Stimulated activated CD4-positive, alpha-beta T cell treated with anti-CD3 and anti-CD28 coated beads, TNF-alpha, amount 100 ng/mL, for 48 hours (primary cell): ENCODE results near the gene OR2M4.
A peak's percentile ranks its signal among the peaks of the same experiment; 100 is the strongest.
"Not testable (repeated sequence)": the region's sequence is repeated elsewhere in the genome, so short reads cannot be mapped to it uniquely, and the experiment has no call there.

Experiments
- DNase-seq, 3 donors: peaks; one replicate each; pipeline ENCODE4 v3.0.0-alpha.2; 2020; ENCODE audit warnings: low read depth in 3 of 3

The OR2M4 gene, protein sequence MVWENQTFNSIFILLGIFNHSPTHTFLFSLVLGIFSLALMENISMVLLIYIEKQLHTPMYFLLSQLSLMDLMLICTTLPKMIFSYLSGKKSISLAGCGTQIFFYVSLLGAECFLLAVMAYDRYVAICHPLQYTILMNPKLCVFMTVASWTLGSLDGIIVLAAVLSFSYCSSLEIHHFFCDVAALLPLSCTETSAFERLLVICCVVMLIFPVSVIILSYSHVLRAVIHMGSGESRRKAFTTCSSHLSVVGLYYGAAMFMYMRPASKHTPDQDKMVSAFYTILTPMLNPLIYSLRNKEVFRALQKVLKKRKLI

DNA sequence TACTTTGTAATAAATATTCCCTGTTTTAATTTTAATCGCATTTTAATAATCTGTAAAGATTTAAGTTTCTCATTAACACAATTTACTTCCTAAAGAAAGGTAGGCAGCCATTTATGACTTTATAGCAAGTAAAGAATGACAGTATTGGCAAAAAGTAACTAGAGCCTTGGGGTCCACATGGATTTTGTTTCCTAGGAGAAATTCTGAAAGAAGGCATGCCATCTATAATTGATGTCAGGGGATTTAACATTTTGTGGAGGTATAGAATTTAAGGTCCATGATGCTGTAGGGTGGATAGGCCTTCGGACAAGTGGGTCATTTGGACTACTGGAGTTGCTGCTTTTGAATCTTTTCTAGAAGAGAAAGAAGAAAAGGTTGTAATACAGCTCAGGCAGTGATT is at the start of gene OR2M4:
Gene OR2M4, plus strand, starts transcription at position 301 of the 400 bp plus-strand sequence. CDS start 7,512 bp downstream, outside the sequence.
- DNase-seq: no peak

DNA sequence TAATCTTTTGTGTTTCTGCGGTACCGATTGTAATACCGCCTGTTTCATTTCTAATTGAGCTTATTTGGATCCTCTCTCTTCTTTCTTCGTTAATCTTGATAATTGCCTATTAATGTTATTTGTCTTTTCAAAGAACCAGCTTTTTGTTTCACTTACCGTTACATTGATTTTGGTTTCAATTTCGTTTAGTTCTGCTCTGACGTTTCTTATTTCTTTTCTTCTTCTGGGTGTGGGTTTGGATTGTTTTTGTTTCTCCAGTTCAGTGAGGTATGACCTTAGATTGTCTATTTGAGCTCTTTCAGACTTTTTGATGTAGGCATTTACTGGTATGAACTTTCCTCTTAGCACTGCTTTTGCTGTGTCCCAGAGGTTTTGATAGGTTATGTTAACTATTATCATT is 47.2 kb upstream of the OR2M4 start:
- no peak for DNase-seq

DNA sequence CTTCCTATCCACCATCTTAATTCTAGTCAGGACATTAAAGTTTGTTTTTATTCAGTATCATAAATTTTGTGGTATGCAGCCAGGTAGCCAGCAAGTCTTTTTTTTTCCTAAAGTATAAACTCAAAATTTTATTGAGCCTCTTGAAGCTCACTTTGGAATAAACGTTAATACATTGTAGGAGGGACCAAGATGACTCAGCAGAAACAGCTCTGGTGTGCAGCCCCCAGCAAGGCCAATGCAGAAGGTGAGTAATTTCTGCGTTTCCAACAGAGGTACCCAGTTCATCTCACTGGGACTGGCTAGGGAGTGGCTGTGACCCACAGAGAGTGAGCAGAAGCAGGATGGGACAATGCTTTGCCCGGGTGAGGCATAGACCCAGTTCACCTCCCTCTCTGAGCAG is 43.9 kb upstream of the OR2M4 start:
- DNase-seq: no peak

DNA sequence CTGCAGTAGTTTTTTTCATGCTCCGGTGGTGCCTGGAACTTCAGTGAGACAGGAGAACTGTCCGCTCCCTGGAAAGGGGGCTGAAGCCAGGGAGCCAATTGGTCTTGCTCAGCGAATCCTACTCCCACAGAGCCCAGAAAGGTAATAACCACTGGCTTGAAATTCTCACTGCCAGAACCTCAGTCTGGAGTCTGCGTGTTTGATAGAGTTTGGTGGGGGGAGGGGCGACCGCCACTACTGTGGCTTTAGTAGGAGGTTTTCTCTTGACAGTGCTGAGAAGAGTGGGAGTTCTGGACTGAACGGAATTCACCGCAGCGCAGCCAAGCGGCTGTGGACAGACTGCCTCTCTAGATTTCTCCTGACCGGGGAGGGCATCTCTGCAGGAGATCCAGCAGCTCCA is 42.2 kb upstream of the OR2M4 start:
- DNase-seq: no peak

DNA sequence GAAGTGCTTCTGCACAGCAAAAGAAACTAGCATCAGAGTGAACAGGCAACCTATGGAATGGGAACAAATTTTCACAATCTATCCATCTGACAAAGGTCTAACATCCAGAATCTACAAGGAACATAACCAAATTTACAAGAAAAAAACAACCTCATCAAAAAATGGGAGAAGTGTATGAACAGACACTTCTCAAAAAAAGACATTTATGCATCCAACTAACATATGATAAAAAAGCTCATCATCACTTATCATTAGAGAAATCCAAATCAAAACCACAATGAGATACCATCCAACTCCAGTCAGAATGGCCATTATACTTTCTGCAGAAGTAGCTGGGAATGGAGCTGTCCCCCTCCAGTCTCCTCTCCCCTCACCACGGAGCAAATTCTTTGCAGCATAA is 37.1 kb upstream of the OR2M4 start:
- DNase-seq: no peak

DNA sequence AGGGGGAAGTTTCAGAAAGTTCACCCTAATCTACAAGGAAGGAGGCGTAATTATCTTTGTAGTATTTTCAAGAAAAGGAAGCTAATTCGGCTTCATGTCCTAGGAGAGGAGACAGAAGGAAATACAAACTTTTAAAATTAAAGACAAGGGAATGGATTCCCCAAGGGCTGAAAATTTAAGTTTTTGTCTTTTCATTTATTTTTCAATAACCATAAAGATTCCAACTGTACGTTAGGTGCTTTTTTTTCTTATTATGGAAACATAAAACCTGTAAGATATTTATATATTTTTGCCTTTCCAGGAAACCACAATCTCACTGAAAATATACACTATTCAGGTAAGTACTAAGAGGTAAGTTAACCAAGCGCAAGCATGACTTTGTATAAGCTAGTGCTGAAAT is 34.3 kb upstream of the OR2M4 start, which contains the start of gene OR2M3:
Gene OR2M3, plus strand, starts transcription at position 301 of the 400 bp plus-strand sequence. CDS start 5,803 bp downstream, outside the sequence.
- no peak for DNase-seq

DNA sequence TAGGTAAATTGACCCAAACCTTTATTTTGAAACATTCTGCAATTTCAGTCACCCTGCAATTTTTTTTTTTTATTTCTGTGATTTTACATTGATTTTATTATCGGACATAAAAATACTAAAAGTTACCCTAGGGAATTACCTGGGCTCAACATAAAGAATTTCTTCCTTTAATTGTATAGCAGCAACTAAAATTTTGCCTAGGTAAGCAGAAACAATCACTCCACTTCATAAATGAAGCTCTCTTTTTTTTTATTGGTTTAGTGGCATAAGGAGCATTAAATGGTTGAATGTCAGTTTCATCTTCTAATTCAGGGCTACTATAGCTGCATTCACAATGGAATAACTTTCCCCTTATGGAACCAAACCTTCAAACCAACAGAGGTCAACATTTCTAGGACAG is 15.3 kb upstream of the OR2M4 start:
- no peak for DNase-seq

DNA sequence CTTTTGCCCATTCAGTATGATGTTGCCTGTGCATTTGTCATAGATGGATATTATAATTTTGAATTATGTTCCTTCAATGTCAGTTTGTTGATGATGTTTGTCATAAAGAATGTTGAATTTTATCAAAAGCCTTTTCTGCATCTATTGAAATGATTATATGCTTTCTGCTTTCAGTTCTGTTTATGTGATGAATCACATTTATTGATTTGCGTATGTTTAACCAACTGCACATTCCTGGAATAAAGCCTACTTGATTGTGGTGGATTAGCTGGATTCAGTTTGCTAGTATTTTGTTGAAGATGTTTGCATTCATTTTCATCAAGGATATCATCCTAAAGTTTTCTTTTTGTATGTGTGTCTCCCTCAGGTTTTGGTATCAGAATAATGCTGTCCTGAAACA is 5.7 kb upstream of the OR2M4 start:
- no peak for DNase-seq

DNA sequence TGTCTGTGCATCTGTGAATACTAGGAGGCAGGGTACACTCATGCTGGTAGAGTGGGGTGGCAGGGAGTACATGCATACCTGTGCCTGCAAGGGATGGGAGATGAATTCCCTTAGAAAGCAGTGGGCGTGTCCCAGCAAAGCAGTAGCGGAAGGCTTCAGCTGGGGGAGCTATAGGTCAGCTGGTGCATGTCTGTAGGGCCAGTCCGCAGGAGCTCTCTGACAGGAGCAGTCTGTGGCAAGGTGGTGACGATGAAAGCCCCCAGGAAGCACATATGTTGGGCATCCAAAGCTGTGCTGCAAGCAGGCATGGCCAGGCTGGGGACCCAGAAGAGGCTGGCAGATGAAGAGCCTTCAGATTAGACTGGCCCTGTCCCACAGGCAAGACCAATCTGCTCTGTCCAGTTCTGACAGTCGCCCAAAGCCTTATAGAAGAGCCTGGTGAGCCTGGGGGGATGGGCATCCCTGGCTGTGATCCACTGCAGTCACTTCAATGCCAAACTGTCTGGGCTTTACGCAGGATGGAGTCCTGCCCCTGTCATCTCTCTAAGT is 1.8 kb upstream of the OR2M4 start:
- DNase-seq: no peak

DNA sequence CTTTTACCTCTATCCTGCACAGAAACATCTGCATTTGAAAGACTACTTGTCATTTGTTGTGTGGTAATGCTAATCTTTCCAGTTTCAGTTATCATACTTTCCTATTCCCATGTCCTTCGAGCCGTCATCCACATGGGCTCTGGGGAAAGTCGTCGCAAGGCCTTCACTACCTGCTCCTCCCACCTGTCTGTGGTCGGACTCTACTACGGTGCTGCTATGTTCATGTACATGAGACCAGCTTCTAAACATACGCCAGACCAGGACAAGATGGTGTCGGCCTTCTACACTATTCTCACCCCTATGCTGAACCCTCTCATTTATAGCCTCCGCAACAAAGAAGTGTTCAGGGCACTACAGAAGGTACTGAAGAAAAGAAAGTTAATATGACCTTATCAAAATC is 8.3 kb downstream of the OR2M4 start:
- no peak for DNase-seq

DNA sequence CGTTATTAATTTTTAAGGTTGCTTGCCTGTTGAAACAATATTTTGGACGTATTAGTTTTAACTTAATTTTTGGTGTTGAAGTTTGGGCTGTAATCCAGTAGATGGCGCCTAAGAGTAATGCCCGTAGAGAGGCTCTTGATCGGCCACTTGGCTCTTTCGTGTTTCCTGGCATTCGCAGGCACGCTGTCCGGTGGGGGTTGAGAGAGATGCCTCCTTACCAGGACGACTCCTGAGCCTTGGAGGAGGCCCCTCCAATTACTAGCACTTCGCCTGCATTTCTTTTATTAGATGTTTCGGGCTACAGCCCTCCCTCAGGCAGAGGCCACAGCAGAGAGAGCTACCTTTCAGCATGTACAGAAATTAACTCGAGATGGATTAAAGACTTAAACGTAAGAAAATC is 12.0 kb downstream of the OR2M4 start:
- DNase-seq: peak in 1 of 3 donors; percentile 21

DNA sequence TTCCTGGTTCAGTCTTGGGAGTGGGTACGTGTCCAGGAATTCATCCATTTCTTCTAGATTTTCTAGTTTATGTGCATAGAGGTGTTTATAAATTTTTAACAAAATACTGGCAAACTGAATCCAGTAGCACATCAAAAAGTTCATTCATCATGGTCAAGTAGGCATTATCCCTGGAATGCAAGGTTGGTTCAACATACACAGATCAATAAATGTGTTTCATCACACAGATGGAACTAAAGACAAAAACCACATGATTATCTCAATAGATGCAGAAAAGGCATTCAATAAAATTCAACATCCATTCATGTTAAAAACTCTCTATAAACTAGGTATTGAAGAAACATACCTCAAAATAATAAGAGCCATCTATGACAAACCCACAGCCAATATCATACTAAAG is 28.1 kb downstream of the OR2M4 start:
- not testable (repeated sequence) for DNase-seq

DNA sequence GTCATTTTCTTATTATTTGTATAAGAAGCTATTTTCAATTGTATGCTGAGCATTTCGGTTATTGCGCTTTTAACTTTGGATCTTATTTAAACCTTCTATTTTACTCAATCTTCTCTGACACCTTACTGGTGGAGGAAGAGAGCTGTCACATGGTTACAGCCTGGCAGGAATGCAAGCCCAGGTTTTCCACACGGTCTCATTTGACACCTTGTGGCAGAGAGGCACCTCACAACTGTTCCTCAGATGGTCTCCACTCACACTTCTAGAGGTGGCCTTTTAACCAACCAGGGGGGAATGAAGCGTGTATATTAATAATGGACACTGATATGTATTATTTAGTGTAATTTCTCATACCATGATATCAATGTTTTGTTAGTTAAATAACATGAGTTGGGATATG is 37.0 kb downstream of the OR2M4 start:
- DNase-seq: no peak

DNA sequence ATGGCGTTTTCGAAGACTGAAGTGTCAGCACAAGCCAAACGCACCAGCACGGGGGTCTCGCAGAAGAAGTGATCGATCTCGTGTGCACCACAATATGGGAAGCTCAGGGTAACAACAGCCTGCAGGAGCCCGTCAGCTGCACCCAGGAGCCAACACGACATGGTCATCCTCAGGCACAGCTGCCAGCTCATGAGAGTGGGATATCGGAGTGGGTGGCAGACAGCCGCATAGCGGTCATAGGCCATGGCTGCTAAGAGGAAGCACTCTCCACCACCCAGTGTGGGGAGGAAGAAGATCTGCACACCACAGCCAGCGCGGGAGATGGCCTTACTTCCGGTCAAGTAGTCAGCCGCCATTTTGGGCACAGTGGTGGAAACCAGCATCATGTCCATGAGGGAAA is 42.0 kb downstream of the OR2M4 start:
- not testable (repeated sequence) for DNase-seq

DNA sequence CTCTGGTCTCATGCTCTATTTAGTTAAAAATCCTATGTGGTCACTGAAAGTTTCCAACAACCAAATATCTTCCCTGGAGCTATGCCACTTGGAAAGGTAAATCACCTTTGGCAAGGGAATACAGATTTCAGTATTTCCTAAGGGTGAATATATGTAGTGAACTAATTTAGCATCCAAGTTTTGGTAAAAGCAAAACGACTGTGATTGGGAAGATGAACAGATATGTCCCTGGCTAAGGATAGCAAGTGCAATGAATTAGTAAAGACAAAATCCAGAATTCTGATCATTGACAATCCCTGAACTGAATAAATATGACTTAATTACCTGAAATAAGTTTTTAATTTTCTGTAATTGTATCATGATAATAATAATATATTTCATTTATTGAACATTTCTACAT is 46.7 kb downstream of the OR2M4 start, which contains the start of gene OR2T33:
Gene OR2T33, minus strand, starts transcription at position 101 of the 400 bp plus-strand sequence. CDS start 4,162 bp downstream, outside the sequence.
- DNase-seq: no peak

DNA sequence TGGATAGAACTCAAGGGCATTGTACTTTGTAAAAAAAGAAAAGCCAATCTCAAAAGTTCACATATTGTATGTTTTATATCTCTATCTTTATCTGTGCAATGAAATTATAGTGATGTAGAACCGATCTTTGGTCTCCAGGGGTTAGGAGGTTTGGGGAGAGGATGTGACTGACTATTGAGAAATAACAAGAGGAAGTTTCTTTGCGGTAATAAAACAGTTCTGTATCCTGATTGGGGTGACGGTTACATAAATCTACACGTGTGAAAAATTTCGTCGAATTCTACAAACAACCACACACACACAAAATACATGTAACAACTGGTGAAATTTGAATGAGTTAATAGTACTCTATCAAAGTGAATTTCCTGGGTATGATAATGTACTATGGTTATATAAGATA is 57.2 kb downstream of the OR2M4 start:
- DNase-seq: no peak
